ENCODE measurements around the gene ECEL1. TPM values are rescaled to one million over a fixed set of nuclear protein-coding genes. Genes with fewer than 3 reads are reported as not detected.

The ECEL1 gene
- total and polyA plus RNA-seq, 7 donors: 0.16 to 6.1 (median 0.71) TPM; not detected in 2

GRCh38 chr2:232518844-232519243 lies 31.2 kb upstream of the ECEL1 start:
- intact Hi-C loops (cut with DNase I): no loop called here
- peaks cover 23 to 45% (median 33%) of the 10 kb centered on the region in 3 donors for H3K27me3 ChIP-seq
- 78 to 81% methylated on average over 6 of the region's 6 CpGs for WGBS, 2 donors

GRCh38 chr2:232516551-232516950 lies 28.9 kb upstream of the ECEL1 start:
- no peak for DNase-seq
- Histone ChIP-seq H3K27ac (no peak overlapping the region), H3K4me1 (peaks cover 0 to under 1% (median 0%) of the 10 kb centered on the region in 4 donors), H3K36me3 (no peaks in the 10 kb centered on the region), H3K4me3 (no peak overlapping the region), H3K27me3 (peaks cover 0 to 36% (median 10%) of the 10 kb centered on the region in 3 donors), H3K9me3 (no peaks in the 10 kb centered on the region)
- intact Hi-C loops (cut with DNase I): no loop called here
- WGBS, 2 donors: 48 to 82% methylated on average over 3 of the region's 3 CpGs
- TF ChIP-seq POLR2A (IDR thresholded peaks at IDR 0.05) (no peak), EP300 (IDR thresholded peaks at IDR 0.05) (no peak), POLR2AphosphoS5 (IDR thresholded peaks at IDR 0.05) (no peak), CTCF (IDR thresholded peaks at IDR 0.05) (no peak)

More at GRCh38 chr2:232518844-232519243, 31.2 kb upstream of the ECEL1 start:
- TF ChIP-seq POLR2AphosphoS5 (IDR thresholded peaks at IDR 0.05) (no peak), POLR2A (IDR thresholded peaks at IDR 0.05) (no peak), CTCF (IDR thresholded peaks at IDR 0.05) (no peak), EP300 (IDR thresholded peaks at IDR 0.05) (no peak)
- no peak overlapping the region for H3K27ac ChIP-seq
- H3K36me3 ChIP-seq: no peaks in the 10 kb centered on the region
- H3K9me3 ChIP-seq: no peaks in the 10 kb centered on the region
- DNase-seq: no peak
- H3K4me1 ChIP-seq: peaks cover 0 to 19% (median 17%) of the 10 kb centered on the region in 4 donors
- H3K4me3 ChIP-seq: no peak overlapping the region

GRCh38 chr2:232515639-232516038 lies 28.0 kb upstream of the ECEL1 start:
- TF ChIP-seq POLR2A (IDR thresholded peaks at IDR 0.05) (no peak), EP300 (IDR thresholded peaks at IDR 0.05) (no peak), CTCF (IDR thresholded peaks at IDR 0.05) (no peak), POLR2AphosphoS5 (IDR thresholded peaks at IDR 0.05) (no peak)
- Histone ChIP-seq H3K36me3 (no peaks in the 10 kb centered on the region), H3K4me3 (no peak overlapping the region), H3K27ac (no peak overlapping the region), H3K4me1 (no peaks in the 10 kb centered on the region), H3K9me3 (no peaks in the 10 kb centered on the region), H3K27me3 (peaks cover 0 to 27% (median 3%) of the 10 kb centered on the region in 3 donors)
- WGBS, 2 donors: 81 to 90% methylated on average over 7 of the region's 7 CpGs
- no peak for DNase-seq
- intact Hi-C loops (cut with DNase I): no loop called here

GRCh38 chr2:232513353-232513752 lies 25.7 kb upstream of the ECEL1 start:
- H3K9me3 ChIP-seq: no peaks in the 10 kb centered on the region
- H3K27ac ChIP-seq: no peak overlapping the region
- H3K4me3 ChIP-seq: no peak overlapping the region
- H3K27me3 ChIP-seq: peaks cover 0 to 13% (median 0%) of the 10 kb centered on the region in 3 donors
- intact Hi-C loops (cut with DNase I): no loop called here
- TF ChIP-seq CTCF (IDR thresholded peaks at IDR 0.05) (no peak), POLR2A (IDR thresholded peaks at IDR 0.05) (no peak), POLR2AphosphoS5 (IDR thresholded peaks at IDR 0.05) (no peak)
- DNase-seq: no peak
- WGBS, 2 donors: 63 to 81% methylated on average over 5 of the region's 5 CpGs
- H3K36me3 ChIP-seq: no peaks in the 10 kb centered on the region
- H3K4me1 ChIP-seq: no peaks in the 10 kb centered on the region

GRCh38 chr2:232512602-232513001 lies 25.0 kb upstream of the ECEL1 start:
- Histone ChIP-seq H3K27ac (no peak overlapping the region), H3K4me3 (no peak overlapping the region), H3K36me3 (no peaks in the 10 kb centered on the region), H3K9me3 (no peaks in the 10 kb centered on the region), H3K27me3 (peaks cover 0 to 13% (median 0%) of the 10 kb centered on the region in 3 donors), H3K4me1 (no peaks in the 10 kb centered on the region)
- WGBS, 2 donors: 66 to 69% methylated on average over 10 of the region's 10 CpGs
- TF ChIP-seq POLR2AphosphoS5 (IDR thresholded peaks at IDR 0.05) (no peak), POLR2A (IDR thresholded peaks at IDR 0.05) (no peak), EP300 (IDR thresholded peaks at IDR 0.05) (no peak), CTCF (IDR thresholded peaks at IDR 0.05) (no peak)
- intact Hi-C loops (cut with DNase I): no loop called here
- DNase-seq: no peak
